HG02852 (cell line): ENCODE results near the gene ZNF524.
A peak's percentile ranks its signal among the peaks of the same experiment; 100 is the strongest.
"Not testable (repeated sequence)": the region's sequence is repeated elsewhere in the genome, so short reads cannot be mapped to it uniquely, and the experiment has no call there.

Experiments used
- ATAC-seq: cut with Tn5 transposase; IDR thresholded peaks from one replicate; pipeline ENCODE4 v1.9.1; 2021; ENCODE audit warnings: mild to moderate bottlenecking, moderate library complexity; ENCODE audit not compliant: unreplicated experiment

ZNF524 gene

DNA sequence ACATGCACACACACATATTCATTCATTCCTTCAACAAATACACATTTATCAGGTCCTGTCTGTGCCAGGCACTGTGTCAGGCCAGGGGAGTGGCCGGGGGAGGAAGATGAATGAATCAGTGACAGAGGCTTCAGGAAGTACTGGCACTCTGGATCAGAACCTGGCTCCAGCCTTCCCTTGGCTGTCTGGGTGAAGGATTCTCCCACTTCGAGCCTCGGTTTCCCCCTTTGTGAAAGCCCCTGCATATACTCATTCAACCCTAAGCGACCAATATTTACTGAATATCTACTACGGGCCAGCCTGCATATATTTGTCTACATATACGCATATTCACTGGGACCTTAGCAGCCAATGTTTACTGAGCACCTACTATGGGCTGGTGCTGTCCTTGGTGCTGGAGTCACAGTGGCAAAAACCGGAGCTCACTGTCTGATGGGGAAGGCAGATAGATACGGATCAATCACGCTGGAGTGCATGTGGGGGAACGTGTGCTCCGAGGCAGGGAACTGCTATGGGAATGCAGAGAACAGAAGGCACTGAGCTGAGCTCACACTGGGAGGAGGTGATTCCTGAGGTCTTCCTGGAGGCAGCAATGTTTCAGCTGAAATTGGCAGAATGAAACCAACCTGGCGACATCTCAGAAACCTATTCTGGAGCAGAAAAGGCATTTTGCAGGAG is 18.8 kb upstream of the ZNF524 start:
- no peak for ATAC-seq

DNA sequence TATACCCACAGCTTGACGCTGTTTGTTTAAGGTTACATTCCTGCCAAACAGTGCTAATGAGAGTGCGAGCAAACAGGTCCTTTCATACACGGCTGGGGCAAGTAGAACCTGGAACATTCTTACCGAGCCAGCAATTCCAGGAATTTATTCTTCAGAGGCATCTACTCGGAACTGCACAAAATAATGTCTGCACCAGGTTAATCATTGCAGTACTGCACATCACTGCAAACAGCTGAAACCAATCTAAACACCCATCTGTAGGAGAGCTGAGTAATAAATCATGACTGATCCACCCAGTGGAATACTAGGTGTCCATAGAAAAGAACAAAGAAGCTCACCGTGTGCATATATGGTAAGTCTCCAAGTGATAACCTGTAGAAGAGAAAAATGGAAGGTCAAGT is 18.3 kb upstream of the ZNF524 start:
- ATAC-seq, result no peak

DNA sequence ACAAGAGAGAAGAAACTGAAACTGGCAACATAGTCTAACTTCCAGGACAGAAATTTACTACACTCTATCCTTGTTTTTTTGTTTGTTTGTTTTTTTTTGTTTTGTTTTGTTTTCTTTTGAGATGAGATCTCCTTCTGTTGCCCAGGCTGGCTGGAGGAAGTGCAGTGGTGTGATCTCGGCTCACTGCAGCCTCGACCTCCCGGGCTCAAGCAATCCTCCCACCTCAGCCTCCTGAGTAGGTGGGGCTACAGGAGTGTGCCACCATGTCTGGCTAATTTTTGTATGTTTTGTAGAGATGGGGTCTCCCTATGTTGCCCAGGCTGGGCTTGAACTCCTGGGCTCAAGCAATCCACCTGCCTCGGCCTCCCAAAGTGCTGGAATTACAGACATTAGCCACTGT is 17.8 kb upstream of the ZNF524 start:
- not testable (repeated sequence) for ATAC-seq

DNA sequence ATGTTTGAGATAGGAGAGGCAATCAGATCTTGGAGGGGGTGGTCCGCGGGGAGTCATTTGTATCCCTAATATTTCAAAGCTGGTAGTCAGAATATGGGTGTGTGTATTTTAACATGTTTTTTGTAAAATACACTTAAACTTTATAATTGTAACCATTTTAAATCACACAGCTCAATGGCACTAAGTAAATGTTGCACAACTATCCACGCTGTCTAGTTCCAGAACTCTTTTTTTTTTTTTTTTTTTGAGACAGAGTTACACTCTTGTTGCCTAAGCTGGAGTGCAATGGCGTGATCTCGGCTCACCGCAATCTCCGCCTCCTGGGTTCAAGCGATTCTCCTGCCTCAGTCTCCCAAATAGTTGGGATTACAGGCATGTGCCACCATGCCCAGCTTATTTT is 16.2 kb upstream of the ZNF524 start:
- not testable (repeated sequence) for ATAC-seq

DNA sequence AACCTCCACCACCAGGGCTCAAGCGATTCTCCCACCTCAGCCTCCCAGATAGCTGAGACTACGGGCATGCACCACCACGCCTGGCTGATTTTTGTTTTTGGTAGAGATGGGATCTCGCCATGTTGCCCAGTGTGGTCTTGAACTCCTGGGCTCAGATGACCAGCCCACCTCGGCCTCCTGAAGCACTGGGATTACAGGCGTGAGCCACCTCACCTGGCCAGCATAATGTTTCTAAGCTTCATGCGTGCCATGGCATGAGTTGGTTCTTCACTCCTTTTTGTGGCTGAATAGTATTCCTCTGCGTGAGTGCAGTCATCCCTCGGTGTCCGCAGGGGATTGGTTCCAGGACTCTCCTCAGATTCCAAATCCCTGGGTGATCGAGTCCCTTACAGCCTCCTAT is 15.2 kb upstream of the ZNF524 start:
- no peak for ATAC-seq

DNA sequence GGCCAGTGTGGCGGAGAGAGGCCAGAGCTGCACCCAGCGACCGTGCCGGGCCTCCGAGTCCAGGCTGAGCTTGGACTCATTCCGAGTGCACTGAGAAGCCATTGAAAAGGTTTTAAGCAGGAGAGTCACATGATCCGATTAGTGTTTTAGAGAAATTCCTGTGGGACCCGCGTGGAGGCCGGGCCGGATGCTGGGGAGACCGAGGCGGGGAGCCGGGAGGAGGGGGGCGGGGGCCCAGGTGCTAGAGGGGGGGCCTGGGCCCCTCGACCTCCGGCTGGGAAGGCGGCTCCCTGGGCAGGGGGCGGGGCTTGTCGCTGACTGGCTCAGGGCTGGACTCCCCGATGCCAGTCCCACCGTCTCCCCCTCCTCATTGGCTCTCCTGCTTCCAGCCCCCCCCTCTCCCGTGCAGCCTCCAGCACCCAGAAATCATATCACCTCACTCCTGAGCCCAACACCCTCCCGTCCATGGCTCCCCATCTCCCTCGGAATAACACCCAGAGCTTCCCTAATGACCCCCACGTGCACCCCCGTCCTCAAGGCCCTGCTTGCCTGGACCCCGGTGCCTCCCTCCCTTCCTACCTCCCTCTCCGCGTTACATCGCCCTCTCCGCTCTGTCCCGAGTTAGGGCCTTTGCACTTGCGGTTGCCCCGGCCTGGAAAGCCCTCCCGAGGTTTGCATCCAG is 14.3 kb upstream of the ZNF524 start:
- no peak for ATAC-seq

DNA sequence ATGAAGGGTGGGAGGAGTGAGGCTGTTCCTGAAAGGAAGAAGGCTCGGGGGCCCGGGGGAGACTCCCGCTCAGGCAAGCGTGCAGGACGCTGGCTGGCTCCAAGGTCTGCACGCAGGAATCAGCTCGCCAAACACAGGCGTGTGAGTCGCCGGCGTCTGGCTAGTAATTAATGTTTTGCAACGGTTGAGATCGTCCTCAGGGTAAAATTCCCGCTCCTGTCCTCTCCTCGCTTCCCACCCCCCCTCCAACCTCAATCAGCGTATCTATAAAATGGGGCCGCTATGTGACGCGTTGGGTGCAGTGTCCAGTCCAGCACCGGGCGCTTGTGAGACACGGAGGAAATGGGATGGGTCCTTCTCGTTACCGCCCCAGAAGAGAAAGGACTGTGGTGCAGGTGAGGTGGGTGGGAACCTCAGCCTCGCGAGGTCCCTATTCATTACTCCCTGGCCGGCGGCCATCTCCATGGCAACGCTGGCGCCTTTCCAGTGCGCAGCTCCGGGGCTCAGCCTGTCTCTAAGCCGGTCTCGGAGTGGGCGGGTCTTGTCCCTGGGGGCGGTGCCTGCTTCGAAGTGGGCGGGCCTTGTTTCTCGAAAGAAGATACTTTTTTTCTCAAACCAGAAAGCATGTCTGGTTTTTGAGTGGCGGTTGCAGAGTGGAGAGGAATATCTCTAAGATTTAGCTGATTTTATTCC is 13.0 kb upstream of the ZNF524 start:
- peak; percentile 67 for ATAC-seq

DNA sequence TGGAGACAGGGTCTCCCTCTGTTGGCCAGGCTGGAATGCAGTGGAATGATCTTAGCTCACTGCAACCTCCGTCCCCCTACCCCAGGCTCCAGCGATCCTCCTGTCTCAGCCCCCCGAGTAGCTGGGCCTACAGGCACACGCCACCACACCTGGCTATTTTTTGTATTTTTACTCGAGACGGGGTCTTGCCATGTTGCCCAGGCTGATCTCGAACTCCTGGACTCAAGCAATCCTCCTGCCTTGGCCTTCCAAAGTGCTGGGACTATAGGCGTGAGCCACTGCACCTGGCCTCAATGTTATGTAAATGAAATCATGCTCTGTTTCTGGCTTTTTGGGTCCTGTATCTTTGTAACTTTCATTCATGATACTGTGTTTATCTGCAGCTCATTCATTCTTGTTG is 11.3 kb upstream of the ZNF524 start:
- no peak for ATAC-seq

DNA sequence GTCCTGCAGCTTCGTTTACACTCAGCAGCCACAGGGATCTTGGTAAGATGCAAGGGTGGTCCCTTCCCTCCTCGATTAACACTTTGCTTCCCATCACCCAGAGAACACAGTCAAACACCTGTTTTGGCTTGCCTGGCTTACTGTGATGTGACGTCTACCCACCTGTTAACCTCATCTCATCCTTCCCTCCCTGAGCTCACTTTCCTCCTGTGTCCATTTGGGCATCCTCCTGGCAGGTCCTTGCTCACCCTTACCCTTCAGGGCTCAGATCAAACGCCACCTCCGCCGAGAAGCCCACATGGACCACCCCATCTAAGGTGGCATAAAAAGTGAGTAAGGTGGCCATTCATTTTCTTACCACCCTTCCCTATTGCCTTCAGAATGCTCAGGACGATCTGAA is 10.0 kb upstream of the ZNF524 start:
- ATAC-seq, result no peak

DNA sequence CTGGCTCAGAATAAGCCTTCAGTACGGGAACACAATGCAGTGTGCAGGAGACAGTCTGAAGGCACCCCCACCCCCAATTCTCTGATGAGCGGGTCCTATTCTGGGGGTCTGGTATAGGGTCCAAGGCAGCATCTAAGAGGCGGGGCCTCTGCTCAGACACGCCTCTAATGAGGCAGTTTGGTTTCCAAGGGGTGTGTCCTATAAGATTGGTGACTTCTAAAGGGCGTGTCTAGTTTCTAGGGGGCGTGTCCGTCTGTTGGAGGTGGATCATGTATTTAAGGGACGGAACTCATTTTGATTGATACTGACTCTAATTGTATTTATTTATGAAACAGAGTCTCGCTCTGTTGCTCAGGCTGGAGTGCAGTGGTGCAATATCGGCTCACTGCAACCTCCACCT is 9.5 kb upstream of the ZNF524 start:
- no peak for ATAC-seq

DNA sequence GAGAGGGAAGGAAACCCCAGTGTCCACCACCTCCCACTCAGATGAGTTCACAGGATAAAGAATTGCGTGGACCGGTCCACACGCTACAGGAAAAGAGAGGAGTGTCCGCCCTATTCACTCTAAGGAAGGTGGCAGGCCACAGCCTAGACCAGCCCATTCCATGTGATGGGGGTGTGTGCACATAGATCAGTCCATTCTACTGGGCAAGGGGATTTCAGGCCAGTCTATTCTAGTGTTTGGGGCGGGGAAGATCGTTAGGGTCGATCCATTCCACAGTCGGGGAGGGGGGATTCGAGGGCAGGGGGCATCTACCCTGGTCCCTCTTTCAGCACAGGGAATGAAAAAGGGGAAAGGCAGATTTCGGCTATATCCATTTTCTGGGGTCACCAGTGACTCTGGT is 8.5 kb upstream of the ZNF524 start:
- ATAC-seq, result no peak

DNA sequence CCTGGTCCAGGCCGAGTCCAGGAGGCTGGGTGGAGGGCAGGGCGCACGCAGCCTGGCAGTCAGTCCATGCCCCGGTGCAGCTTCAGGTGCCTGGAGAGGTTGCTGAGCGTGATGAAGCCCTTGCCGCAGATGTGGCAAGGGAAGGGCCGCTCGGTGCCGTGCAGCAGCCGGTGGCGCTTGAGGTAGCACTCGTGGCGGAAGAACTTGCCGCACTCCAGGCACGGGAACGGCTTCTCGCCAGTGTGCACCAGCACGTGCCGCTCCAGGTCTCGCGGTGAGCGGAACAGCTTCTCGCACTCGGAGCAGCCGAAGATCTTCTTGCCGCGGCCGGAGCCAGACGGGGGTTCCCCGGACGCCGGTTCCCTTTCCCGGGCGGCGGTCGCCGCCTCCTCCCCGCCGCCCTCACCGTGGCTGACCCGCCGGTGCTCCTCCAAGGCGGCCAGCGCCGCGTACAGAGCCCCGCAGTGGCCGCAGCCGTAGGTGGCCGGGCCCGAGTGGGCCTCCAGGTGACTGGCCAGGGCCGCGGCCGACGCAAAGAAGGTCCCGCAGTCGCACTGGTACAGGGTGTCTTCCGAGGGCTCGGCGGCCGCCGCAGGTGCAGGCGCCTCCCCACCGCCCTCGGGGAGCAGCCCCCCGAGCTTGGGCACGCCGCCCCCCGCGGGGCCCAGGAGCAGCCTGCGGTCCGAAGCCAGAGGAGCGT is 7.5 kb upstream of the ZNF524 start:
- ATAC-seq, result no peak

DNA sequence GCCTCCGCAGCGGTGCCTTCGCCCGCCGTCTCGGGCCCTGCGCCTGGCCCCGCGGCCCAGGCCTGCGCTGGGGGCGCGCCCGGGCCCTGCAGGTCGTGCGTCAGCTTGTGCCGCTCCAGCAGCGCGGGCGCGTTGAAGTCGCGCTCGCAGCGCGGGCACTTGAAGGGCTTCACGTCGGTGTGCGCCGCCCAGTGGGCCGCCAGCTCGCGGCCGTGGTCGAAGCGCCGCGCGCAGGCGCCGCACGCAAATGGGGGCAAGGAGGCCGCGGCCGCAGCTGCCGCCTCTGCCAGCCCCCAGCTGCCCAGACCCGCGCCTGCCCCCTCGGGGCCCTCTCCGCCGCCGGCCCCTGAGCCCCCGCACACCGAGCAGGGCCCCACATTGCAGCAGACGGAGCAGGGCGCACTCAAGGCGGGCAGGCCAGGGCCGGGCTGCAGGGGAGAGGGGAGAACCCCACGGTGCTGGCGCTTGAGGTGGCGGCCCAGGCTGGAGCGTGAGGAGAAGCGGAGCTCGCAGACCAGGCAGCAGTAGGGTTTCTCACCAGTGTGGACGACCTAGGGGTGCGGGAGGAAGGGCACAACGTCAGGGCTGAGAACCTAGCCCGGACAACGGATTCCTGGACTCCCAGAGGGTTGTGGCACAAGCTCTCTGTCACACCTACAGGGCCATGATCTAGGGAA is 6.9 kb upstream of the ZNF524 start:
- no peak for ATAC-seq

DNA sequence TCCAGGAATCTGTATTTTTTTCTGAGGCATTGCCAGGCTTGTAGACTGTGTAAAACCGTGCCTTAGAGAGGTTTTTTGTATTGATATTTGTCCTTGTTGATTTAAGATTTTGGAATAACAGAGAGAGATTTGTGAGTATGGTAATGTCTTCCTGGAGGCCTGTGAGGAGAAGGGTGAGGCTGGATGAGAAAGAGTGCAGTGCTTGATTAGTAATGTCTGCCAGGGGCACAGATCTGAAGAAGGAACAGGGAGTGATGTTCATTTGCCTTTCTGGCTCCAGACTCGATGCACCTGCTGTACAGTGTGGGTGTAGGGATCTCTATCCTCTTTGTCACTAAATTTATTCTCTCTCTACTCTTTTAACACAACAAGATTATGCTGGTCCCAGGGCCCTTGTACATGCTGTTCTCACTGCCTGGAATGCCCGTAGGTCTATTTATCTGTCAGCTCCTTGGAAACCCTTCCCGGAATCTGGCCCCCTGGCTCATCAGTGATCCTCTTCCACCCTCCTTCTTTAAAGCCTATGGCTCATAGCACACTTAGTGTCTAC is 5.0 kb upstream of the ZNF524 start:
- ATAC-seq, result no peak

DNA sequence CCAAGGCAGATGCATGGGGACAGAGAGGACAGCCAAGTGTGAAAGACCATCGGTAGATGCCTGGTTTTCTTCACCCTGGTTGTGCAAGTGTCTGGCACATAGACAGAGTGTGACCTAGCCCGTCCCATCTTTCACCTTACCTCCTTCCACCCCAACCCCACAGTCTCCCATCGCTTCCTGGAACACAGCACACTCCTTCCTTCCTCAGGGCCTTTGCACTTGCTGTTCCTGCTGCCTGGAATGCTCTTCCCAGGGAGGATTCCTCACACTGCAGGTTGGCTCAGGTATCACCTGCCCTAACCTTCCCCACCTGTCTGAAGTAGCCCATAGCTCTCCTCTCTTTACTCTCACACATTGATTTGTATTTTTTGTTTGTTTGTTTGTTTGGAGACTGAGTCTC is 3.8 kb upstream of the ZNF524 start:
- ATAC-seq, result no peak

DNA sequence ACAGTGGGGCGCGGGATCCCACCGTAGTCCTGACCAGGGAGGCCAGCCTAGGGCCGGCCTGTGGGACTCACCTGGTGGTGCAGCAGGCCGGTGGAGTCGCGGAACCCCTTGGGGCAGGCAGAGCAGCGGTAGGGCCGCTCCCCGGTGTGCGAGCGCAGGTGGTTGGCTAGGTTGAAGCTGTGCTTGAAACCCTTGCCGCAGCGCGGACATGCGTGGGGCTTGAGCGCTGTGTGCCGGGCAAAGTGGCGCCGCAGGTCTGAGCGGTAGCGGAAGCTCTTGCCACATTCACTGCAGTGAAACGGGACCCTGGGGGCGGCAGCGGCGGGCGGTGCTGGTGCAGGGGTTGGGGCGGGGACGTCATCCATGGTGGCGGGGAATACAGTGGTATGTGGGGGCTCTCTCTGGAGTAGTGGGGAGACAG is 2.6 kb upstream of the ZNF524 start:
- ATAC-seq, result no peak

DNA sequence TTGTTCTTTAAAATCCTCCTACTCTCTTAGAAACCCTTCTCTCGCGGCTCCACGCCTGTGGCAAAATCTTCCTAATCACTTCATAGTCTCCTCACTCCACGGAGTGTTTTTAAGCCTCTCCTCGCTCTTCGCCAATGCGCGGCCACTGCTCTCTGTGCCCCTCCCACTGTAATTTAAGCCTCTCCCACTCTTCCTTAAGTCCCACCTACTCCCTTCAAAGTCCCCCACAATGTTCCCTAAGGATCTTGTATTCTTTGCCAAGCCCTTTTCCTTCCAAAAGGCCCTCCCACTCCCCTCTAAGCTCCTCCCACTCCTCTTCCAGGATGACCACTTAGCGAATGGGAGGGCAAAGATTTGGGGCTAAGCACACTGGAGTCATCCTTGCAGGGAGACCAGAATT is 2.1 kb upstream of the ZNF524 start:
- ATAC-seq, result no peak

DNA sequence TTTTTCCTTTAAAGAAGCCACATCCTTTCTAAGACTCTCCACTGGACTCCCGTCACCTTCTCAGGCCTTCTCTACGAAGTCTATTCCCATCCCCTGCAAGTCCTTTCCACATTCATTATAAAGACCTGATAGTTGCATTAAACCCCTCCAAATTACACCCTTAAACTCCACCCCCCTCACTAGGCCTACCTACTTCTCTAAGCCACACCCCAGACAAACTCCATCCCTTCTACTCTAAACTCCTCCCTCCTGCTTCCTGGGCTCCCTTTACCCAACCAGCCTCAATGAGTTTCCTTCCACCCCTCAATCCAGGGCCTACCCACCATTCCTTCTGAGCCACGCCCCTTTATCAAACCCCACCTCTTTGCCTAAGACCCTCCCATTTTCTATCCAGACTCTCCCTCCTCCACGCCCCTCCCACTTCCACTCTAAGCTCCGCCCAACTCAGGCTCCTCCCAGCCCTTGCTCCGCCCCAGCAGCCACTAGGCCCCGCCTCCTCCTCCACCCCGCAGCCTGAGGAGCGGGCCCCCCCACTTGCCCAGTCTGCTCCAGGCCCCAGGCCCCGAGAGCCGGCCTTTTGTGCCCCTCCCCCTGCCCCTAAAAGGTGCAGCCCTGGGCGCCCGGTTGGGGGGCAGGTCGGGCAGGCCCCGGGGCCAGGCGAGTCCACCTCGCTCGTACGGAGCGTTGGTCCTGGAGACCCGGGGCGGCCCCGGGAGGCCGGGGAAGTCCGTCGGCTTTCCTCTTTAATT is 1.2 kb upstream of the ZNF524 start:
- ATAC-seq, result peak; percentile 46

DNA sequence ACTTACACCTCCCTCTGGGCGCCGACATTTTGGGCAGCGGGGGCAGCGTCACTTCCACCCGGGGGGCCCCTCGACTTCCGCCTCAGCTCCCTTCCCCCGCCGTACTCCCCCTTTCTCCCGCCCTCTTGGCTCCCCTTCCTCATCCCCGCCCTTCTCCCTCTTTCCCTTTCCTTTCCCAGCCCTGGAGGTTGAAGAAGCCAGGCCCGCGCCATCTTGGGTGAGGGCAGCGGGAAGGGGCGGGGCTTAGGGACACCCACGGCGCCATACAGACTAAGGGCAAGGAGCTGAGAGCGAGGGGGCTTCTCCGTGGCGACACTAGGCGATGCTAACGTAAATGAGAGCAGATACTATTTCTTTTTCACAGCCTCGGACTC is 633 bp upstream of the ZNF524 start, which contains the start of gene FIZ1:
FIZ1 (minus strand) TSS at position 50 of the 374 bp plus-strand sequence. CDS start 1,652 bp downstream, outside the sequence.
- peak; percentile 56 for ATAC-seq

DNA sequence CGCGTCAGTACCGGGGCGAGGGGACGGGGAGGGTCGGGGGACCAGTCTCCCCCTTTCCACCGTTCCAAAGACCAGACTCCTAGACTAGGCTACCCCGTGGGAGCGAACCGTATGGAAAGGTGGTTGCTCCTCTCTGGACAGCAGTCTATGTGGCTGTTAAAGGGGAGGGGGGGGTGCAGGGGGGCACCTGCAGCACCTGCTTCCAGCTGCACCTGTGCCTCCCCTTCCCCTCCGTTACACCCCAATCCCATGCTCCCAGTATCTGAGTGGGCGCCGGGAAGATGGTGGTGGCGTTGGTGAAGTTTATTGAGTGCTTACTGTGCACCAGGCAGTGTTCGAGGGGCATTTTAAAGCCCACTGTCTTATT is 557 bp downstream of the ZNF524 start:
- ATAC-seq, result no peak
